ENCODE measurements around the gene FBXL7.
"Not testable (repeated sequence)": the region's sequence is repeated elsewhere in the genome, so short reads cannot be mapped to it uniquely, and the experiment has no call there.

FBXL7 gene

GRCh38 chr5:15834596-15835245 lies 334.7 kb downstream of the FBXL7 start:
- DNase-seq: peak; percentile 87

GRCh38 chr5:15835514-15835913 lies 335.5 kb downstream of the FBXL7 start:
- no peak for DNase-seq

- no peak for DNase-seq
These were observed 337.7 kb downstream of the FBXL7 start for GRCh38 chr5:15837551-15838289.

GRCh38 chr5:15844253-15844652 lies 344.3 kb downstream of the FBXL7 start:
- DNase-seq: no peak

- no peak for DNase-seq
These were observed 344.9 kb downstream of the FBXL7 start for GRCh38 chr5:15844871-15845270.

- no peak for DNase-seq
These were observed 350.6 kb downstream of the FBXL7 start for GRCh38 chr5:15850536-15850935.

- no peak for DNase-seq
These were observed 351.0 kb downstream of the FBXL7 start for GRCh38 chr5:15850939-15851341.

- DNase-seq: no peak
These were observed 352.2 kb downstream of the FBXL7 start for GRCh38 chr5:15852217-15852616.

GRCh38 chr5:15852949-15853348 lies 353.0 kb downstream of the FBXL7 start:
- no peak for DNase-seq

- no peak for DNase-seq
These were observed 358.3 kb downstream of the FBXL7 start for GRCh38 chr5:15858326-15858725.

GRCh38 chr5:15864536-15865215 lies 364.7 kb downstream of the FBXL7 start:
- no peak for DNase-seq

GRCh38 chr5:15872259-15872658 lies 372.3 kb downstream of the FBXL7 start:
- not testable (repeated sequence) for DNase-seq

GRCh38 chr5:15877914-15878313 lies 377.9 kb downstream of the FBXL7 start:
- DNase-seq: no peak

GRCh38 chr5:15880201-15880600 lies 380.2 kb downstream of the FBXL7 start:
- DNase-seq: no peak

GRCh38 chr5:15885156-15885555 lies 385.2 kb downstream of the FBXL7 start:
- peak; percentile 65 for DNase-seq

GRCh38 chr5:15886156-15886555 lies 386.2 kb downstream of the FBXL7 start:
- no peak for DNase-seq

- DNase-seq: no peak
These were observed 387.1 kb downstream of the FBXL7 start for GRCh38 chr5:15887093-15887492.

- no peak for DNase-seq
These were observed 389.0 kb downstream of the FBXL7 start for GRCh38 chr5:15889001-15889400.

- DNase-seq: no peak
These were observed 393.9 kb downstream of the FBXL7 start for GRCh38 chr5:15893866-15894265.

GRCh38 chr5:15897656-15898055 lies 397.7 kb downstream of the FBXL7 start:
- DNase-seq: no peak

- no peak for DNase-seq
These were observed 398.7 kb downstream of the FBXL7 start for GRCh38 chr5:15898641-15899040.

GRCh38 chr5:15899481-15899880 lies 399.5 kb downstream of the FBXL7 start:
- no peak for DNase-seq

- no peak for DNase-seq
These were observed 401.2 kb downstream of the FBXL7 start for GRCh38 chr5:15901151-15901550.

GRCh38 chr5:15902066-15902465 lies 402.1 kb downstream of the FBXL7 start:
- no peak for DNase-seq

Data from NCI-H226 (cell line).